Measurements from ENCODE around the gene CPLANE2.

- TF ChIP-seq CTCF (IDR thresholded peaks at IDR 0.05; ENCODE audit: low read depth, low read length), result no peak
- no peak for TF ChIP-seq POLR2A (IDR thresholded peaks at IDR 0.05; ENCODE audit: extremely low read depth, insufficient read length)
Observed at GRCh38 chr1:16224472-16224871, 12.5 kb downstream of the CPLANE2 start.
